Activated naive CD4-positive, alpha-beta T cell treated with anti-CD3 and anti-CD28 coated beads, Interleukin-2, amount 50 U/mL, for 16 hours (primary cell): Measurements from ENCODE around the gene TMPRSS15.
"Not testable (repeated sequence)": the region's sequence is repeated elsewhere in the genome, so short reads cannot be mapped to it uniquely, and the experiment has no call there.

Source experiments
- DNase-seq: peaks from one replicate; pipeline ENCODE4 v3.0.0-alpha.2; 2020

The TMPRSS15 gene

GRCh38 chr21:18403735-18404450 is at the start of gene TMPRSS15:
Gene TMPRSS15 (minus strand): TSS chr21:18403785. CDS start chr21:18403622, 163 bp downstream.
- no peak for DNase-seq

- no peak for DNase-seq
These were observed 48.1 kb upstream of the TMPRSS15 start for GRCh38 chr21:18451670-18452069.

GRCh38 chr21:18449605-18450550 is 46.3 kb upstream of the TMPRSS15 start:
- DNase-seq: no peak

DNA sequence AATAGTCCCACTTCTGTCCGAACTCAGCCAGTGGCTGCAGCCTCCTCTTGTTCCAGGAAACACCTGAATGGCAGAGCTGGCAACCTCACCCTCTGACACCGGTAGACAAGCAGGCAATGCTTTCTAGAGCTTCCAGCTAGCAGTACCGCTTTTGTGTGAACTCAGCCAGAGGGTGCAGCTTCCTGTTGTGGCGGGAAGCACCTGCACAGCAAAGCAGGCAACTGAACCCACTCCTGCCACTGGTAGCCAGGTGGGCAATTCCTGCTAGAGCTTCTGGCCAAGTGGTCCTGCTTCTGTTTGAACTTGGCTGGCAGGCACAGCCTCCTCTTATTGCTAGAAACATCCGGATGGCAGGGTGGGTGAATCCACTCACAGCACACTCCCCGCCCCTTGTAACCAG is 40.1 kb upstream of the TMPRSS15 start:
- DNase-seq: no peak

DNA sequence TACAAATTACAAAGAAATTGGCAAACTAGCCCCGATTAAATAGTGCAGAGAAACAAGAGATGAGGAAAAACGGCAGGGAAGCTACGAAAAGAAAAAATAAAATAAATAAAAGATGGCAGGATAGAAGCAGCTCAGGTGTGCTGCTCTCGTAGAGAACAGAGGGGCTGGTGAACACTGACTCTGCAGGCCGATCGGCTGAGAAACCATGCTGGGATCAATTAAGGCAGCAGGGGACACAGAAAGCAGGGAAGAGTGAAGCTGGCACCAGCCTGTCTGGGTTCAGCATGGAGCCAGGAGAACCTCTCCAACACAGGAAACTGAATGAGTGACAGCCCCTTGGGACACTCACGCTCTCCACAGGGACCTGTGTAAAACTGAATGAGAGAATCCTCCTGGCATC is 39.5 kb upstream of the TMPRSS15 start:
- no peak for DNase-seq

- no peak for DNase-seq
These were observed 26.8 kb upstream of the TMPRSS15 start for GRCh38 chr21:18430341-18430740.

DNA sequence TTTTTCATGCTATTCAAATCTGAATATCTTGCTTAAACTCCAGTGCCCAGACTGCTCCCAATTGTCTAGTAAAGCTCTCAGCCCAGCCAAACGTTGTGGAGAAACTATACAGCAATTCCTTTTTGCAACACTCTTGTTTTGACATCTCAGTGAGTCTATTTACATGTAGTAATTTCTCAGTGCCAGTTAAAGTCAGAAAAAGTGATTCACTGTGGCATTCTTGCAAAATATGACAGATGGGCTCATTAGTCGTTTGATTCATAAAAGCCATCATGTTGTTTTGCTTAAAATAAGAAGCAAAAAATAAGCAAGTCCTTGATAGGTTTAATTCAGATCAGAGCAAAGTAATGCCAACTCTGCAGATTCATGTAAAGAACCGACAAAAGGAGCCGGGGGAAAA is 20.7 kb upstream of the TMPRSS15 start:
- no peak for DNase-seq

DNA sequence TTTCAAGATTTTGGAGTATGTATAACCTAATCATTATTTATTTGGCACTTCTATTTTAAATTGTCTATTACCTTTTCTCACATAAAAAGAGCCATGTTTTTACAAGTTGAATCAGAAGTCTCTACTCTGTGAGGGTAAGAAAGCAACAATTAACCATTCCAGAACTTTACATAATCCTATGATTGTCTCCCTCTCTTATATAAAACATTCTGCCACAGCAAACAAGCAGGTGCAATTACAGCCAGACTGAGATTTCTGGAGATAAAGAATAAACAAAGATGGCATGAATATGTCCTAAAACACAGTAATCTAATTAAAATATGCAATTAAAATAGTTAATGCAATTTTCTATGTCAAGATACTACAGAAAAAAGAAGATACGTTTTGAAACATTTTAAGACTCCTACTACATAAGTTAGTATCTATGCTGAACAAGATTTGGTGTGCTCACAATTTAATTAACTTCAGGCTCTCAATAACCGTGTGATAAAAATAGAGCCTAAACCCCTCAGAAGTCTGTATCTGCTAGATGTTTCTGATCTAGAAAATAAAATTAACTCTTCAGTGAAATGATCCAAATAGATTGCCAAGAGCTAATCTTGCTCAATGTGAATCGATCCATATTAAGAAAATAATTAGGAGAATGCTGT is 13.7 kb upstream of the TMPRSS15 start:
- no peak for DNase-seq

GRCh38 chr21:18411565-18411964 is 8.0 kb upstream of the TMPRSS15 start:
- DNase-seq: no peak

DNA sequence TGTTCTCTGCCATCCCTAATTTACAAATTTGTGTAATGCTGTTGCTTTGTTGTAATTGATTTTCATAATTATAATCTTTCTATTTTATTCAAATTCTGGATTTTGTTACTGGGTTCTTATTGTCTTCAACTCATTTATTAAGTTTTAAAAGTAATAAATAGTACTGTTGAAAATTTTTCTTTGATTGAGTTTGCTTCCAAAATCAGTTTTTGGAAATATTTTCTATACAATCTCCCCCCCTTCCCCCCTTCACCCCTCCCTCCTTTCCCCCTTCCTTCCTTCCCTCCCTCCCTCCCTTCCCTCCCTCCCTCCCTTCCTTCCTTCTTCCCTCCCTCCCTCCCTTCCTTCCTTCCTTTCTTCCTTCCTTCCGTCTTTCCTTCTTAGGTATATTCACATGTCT is 6.0 kb upstream of the TMPRSS15 start:
- no peak for DNase-seq

DNA sequence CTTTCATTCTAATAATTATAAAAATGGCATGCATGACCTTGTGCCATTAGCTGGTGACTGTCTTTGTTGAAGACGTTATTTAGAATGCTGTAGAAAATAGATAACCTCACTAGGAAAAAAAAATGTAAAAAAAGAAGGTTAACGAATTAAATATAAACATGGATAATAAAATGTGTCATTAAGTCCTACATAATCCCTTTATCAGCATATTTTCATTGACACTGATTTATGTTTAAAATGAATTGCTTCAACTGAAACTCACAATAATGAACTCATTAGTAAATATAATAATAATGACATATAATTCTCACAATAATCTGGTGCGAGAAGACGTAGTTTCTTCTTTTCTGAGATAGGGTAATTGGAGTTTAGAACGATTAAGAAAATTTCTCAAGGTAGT is 4.7 kb downstream of the TMPRSS15 start:
- no peak for DNase-seq

DNA sequence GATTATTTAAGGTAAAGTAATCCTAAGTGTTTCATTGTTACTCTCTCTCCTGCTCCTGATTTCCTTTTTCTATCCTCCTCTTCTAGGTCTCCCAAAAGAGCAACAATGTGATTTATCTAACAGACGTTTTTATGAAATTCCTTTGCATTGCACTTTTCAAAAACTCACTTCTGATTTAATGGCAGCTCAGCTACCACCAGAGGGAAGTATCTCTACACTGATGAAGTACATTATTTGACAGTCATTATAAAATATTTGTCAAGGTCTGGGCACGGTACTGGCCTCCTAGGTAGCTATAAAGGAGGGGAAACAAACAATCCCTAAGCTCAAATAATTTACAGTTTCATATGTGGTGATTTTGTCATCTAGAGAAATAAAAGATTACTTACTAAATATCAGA is 15.6 kb downstream of the TMPRSS15 start:
- DNase-seq: no peak

DNA sequence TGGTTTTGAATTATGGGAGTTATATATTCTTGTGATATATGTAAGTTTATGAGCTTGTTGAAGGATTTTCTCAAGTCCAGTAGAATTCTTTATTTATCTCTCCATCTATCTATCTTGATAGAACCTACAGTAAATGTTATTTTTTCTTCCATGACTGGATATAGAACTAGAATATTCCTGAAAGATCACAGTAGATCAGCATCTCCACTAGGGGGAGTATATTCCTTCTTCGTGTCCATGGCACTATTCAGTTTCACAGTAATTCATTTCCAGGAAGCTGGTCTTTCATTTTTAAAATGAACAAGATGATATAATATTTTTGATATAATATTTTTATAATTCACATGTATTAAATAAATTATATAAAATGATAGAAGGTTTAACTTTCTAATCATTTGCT is 18.8 kb downstream of the TMPRSS15 start:
- DNase-seq: no peak

DNA sequence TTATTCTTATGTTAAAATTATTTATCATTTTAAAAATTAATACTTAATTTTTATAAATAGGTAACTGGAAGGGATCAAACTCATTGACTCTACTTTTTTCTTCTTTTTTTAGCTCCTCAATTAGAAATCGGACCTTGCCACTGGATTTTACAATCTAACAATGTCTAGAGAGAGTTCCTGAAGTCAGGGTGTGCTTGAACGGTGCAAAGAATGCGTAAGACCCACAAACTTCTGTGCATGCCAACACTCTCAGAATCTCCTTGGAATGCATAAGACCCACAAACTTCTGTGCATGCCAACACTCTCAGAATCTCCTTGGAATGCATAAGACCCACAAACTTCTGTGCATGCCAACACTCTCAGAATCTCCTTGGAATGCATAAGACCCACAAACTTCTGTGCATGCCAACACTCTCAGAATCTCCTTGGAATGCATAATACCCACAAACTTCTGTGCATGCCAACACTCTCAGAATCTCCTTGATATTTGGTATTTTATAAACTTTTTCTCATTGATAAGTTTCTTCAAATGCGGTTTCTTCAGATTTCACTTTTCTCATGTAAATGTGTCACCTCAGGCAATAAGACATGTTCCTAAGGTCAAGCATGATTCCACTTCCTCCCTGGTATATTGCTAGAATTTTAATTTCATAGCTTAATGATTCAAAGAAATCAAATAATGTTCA is 20.5 kb downstream of the TMPRSS15 start:
- not testable (repeated sequence) for DNase-seq

DNA sequence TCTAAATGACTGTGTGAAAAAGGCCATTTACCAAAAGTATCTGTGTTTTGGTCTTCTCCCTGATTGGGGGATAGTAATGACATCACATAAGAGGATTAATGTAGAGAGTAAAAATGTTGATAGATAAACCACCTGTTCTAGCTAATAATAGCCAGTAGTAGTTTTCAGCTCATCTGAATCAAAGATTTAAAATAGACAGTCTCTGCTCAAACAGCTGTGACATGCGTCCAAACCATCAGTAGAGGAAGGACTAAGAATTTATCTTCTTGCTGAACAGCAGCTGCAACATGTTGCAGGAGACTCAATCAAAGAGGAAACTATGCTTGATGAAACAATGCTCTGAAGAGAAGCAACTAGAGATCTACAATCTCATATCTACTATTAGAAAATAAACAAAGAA is 21.4 kb downstream of the TMPRSS15 start:
- DNase-seq: no peak

DNA sequence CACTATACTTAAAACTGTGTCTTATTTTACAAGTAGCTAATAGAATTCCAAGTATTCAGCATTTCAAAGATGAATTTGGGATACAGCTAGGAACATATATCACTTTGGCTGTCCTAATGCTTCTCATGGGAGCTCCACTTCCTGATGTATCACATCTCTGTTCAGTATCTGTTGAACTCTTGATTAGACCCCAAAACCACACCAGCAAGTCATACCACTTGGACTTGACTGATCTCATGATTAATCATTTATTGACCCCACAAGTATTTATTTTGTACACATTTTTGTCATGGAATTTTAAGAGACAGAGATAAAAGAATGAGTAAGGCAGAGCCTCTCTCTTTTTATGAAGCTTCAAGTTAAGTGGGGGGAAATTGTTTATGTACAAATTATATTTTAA is 30.0 kb downstream of the TMPRSS15 start:
- no peak for DNase-seq

- DNase-seq: no peak
These were observed 33.3 kb downstream of the TMPRSS15 start for GRCh38 chr21:18370301-18370700.

GRCh38 chr21:18369115-18369514 is 34.5 kb downstream of the TMPRSS15 start:
- DNase-seq: no peak

DNA sequence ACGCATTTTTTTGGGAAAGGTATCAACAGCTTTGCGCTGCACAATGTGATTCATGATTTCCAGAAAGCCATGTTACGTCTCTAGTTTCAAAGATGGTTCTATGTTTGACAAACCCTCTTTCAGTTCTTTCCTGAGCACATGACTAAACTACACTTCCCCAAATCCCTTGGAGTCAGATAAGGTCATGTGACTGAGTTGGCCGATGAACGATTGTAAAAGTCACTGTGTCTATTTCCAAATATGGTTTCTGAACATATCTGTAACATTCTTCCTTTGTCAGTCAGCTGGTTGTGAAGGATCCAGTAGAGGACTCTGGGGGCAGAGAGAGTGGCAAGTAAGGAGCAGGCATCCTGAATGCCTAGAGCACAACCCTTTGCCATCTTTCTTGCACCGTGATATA is 35.4 kb downstream of the TMPRSS15 start:
- DNase-seq: no peak

DNA sequence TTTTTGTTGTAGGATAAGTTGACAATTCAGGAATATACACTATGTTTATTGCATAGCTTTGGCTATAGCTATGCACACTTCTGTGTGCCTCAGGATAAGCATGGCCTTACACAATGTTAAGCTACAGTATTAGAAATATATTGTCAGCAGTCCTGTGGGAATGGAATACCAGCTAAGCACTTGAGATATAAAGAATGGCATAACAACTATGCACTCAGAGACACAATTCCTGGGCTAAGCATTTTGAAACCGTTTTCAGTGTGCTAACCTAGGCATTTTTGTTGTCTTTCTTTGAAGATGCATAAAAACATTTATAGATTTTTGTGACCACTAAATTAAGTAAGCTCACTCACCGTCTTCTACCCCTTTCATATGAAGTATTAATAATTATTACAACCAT is 46.8 kb downstream of the TMPRSS15 start:
- no peak for DNase-seq

DNA sequence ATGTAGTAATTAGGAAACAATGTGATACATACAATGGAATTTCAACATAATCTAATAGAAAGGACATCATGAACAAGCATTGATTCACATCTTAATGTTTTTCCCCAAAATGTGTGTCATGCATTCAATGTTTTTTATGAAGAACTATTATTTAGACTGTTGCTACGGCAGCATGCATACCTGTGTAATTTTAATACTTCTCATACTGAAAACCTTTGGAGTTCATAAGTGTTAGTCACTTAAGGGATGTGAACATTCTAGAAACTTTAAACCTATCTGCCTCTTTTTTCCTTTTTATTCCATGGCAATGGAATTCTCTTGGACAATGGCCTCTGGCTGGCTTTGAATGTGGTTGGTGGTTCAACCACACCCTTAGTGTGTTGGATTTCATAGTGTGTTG is 48.6 kb downstream of the TMPRSS15 start:
- no peak for DNase-seq

DNA sequence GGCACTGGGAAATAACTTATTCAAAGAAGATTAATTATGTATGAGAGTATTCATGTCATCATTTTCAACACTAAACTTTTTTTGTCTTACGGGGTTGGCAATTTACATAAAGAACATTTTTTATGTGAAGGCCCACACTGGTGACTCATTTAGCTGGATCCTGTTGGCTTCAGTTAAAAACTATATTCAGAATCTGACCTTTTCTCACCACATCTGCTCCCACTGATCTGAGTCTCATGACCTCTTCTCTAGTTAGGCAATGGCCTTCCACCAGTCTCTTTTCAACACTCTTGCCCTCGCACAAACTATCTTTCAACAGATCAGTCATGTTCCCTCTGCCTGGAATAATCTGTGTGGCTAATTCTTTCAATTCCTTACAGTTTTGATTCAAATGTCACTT is 53.4 kb downstream of the TMPRSS15 start:
- DNase-seq: no peak

DNA sequence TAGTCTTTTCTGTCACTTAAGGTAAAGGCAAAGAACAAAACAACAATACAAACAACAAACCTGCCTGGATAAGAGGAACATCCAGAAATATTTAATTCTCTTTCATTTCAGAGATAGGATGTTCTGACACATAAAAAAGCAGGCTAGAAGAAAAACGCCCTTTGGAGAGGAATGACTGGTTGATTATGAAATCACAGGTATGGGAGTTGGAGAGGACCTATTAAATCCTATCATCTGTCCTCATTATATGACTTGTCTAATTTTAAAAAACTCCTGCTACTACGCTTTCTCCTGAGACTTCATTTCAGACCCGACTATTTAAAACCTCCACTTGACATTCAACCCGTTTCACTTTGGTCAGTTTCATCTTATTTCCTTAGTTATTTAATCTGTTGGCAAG is 54.1 kb downstream of the TMPRSS15 start:
- no peak for DNase-seq
